DMS153 (cell line): ENCODE measurements around the gene BBC3.

Experiments
- DNase-seq: peaks from one replicate; lab custom pipeline; 2025; lab: John Stamatoyannopoulos, UW

BBC3 gene

GRCh38 chr19:47195434-47195833 is 35.6 kb downstream of the BBC3 start:
- DNase-seq = no peak

GRCh38 chr19:47190167-47190727 is 40.8 kb downstream of the BBC3 start:
- DNase-seq = peak; percentile 21

- DNase-seq = no peak
These were observed 42.4 kb downstream of the BBC3 start for GRCh38 chr19:47188507-47189033.

GRCh38 chr19:47187797-47188196 is 43.2 kb downstream of the BBC3 start:
- no peak for DNase-seq

GRCh38 chr19:47187335-47187655 is 43.7 kb downstream of the BBC3 start:
- DNase-seq = no peak

- DNase-seq = no peak
These were observed 44.3 kb downstream of the BBC3 start for GRCh38 chr19:47186446-47187334.

GRCh38 chr19:47183601-47184000 is 47.4 kb downstream of the BBC3 start:
- no peak for DNase-seq

GRCh38 chr19:47179653-47180310 is 51.2 kb downstream of the BBC3 start:
- DNase-seq = no peak

GRCh38 chr19:47176627-47177090 is 54.3 kb downstream of the BBC3 start:
- no peak for DNase-seq

- DNase-seq = no peak
These were observed 54.9 kb downstream of the BBC3 start for GRCh38 chr19:47176071-47176626.

GRCh38 chr19:47172666-47173455 is 58.1 kb downstream of the BBC3 start:
- DNase-seq = no peak
